LNCAP (cell line): ENCODE results near the gene SCCPDH.

ENCODE experiments used
- CTCF ChIP-seq: fragments of 450-650 bp; IDR thresholded peaks from 2 replicates; pipeline ENCODE4 v1.5.1; 2017; ENCODE audit warnings: mild to moderate bottlenecking

The SCCPDH gene

DNA sequence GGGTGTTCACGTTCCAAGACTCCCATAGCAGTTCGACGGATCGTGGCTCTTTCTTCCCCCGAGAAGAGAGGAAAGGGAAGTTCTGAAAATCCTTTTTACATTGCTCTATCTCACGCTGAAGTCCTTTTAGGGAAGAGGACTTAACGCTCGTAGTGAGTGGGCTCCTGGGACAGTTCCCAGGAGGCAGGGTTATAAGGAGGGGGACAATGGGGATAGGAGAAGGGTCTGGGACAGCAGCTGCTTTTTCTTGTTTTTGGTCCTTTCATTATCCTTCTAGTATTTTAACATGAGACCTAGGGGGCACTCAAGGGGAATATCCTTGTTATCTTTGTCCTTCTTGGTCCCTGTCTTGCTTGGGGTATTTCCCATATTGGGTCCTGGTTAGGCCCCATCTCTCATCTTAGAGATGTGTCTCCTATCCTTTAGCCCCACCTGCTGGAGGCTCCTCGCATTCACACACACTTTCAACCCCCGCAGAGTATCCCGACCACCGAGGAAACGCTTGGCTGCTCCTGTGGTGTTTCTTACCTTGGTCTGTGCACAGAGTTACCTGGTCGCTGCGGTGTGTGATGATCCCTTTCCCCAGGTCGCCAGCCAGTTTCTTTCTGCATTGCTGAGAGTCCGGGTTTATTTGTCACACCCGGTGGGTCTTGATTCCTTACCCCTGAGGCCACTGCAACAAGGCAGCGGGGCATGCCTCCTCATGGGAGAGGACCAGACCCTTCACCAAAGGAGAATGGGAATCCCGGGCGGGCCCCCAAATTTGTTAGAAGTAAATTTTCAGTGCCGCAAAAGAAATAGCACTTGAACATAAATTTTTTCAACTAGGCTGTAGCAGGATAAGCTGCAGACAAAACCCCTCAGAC is 29.7 kb downstream of the SCCPDH start:
- peak; percentile 96 for TF ChIP-seq CTCF

DNA sequence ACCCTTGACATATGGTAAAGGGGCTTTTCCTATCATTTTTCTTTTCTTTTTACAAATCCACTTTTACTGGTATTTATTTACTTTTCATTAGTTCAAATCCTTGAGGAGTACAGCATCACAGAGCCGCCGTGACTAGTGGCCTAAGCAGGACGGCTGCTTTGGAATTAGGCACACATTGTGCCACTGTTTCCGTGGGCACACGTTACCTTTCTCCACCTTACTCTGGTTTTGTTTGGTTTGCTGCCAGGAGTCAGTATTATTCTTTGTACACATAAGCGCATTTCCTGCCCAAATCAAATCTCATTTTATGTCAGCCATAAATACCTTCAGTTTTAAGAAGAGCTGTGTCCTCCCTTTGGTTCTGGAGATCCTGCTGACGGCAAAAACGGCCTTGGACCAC is 31.2 kb downstream of the SCCPDH start:
- no peak for TF ChIP-seq CTCF

DNA sequence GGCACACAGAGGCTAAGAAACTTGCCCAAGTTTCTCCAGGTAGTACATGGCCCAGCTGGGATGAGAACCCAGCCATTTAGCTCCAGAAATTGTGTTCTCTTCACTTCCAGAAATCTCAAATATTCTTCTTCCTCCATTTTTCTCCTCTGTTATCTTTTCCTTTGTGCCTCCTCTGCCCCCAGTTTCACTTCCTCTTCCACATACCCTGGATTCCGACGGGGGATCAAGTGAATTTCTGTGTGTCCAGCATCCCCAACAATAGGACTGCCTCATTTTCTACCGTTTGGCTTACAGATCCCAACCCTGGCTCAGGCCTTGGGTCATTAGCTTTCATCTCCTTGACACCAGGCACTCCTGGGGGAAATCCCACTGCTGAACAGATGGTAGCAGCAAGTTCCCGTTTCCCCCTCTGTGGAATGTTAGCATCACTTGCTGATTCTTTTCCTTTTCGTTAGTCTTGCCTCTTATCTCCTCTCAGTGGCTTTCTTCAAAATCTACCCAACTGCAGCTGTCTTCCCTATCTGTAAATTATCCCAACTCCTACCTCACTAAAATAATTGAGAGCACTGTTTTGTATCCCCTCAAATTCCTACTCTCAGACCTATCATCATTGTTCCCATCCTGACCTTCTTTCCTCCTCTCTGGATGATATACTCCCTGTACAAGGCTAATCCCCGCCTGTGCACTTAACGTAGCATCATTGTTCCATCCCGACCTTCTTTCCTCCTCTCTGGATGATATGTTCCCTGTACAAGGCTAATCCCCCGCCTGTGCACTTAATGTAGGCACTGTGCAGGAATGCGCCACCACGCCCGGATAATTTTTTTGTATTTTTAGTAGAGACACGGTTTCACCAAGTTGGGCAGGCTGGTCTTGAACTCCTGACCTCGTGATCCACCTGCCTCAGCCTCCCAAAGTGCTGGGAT is 36.5 kb downstream of the SCCPDH start:
- TF ChIP-seq CTCF: no peak

DNA sequence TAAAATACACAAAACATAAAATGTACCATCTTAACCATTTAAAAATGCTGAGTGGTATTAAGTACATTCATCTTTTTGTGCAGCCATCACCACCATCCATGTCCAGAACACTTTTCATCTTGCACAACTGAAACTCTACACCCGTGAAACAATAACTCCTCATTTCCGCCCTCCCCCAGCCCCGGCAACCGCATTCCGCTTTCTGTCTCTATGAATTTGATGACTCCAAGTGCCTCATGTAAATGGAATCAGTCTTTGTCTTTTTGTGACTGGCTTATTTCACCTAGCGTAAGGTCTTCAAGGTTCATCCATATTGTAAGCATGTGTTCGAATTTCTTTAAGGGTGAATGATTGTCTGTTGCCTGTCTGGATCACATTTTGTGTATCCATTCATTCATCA is 37.2 kb downstream of the SCCPDH start:
- no peak for TF ChIP-seq CTCF

GRCh38 chr1:246765521-246765920 is 41.3 kb downstream of the SCCPDH start:
- TF ChIP-seq CTCF: no peak

DNA sequence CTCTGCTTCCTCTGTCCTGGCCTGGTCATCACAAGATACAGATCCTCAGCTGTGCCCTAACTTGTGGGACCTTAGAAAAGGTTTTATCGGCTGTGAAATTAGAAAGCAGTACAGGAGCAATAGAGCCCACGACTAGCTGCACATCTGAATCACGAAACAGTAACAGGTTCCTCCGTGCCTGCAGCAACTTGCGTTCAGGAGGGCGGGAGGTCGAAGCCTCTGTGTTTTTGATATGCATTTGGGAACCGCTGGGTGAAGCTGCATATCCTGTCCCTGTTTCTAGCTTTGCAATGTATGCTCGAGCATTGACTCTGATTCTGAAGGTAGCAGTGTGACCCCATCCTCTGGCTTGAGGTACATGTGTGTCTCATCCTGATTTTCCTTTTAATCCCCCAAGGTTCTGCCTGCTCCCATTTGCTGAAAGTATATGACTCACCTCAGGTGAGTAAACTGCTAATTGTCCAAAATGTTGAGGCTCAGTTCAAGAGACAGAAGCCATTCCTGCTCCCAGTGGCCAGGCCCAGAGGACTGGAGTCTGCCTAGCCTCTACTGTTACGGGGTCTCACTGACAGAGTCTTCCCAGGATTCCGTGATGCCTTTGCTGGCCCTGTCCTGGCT is 44.3 kb downstream of the SCCPDH start:
- no peak for TF ChIP-seq CTCF

DNA sequence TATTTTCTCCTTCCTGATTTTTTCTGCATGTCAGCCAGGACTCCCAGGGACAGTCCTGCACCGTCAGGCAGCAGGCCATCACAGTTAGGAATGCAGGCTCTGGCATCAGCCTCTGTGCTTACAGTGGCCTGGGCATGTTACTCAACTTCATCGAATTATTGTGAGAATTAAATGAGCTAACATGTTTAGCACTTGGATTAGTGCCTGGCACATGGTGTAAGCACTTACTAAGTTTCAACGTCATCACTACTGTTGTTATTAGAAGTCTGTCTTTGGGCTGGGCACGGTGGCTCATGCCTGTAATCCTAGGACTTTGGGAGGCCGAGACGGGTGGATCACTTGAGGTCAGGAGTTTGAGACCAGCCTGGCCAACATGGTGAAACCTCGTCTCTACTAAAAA is 45.1 kb downstream of the SCCPDH start:
- TF ChIP-seq CTCF: no peak
